IMR-90 (cell line): ENCODE results near the gene HS3ST6. TPM values are rescaled to one million over a fixed set of nuclear protein-coding genes. Genes with fewer than 3 reads are reported as not detected.

Source experiments
- ATAC-seq: fragments of 200-7000 bp; cut with Tn5 transposase; 2 replicates; pipeline ENCODE4 v1.9.1; 2020; ENCODE audit warnings: low read depth, mild to moderate bottlenecking, moderate library complexity
- BruUV-seq: library from RNA; stranded (reverse); fragments of 400-500 nt; replicated peaks from 2 replicates; lab custom pipeline; 2021; lab: Mats Ljungman, UMichigan
- CTCF ChIA-PET: fragments of 300-600 bp; formaldehyde crosslinking; extraction: SDS; loops from one replicate; lab custom pipeline; 2021; ENCODE audit warnings: antibody characterized with exemption; lab: Yijun Ruan, JAX
- POLR2A ChIA-PET: fragments of 300-600 bp; sonication (Branson Sonifier 250); formaldehyde crosslinking; loops from one replicate; lab custom pipeline; 2022; ENCODE audit warnings: antibody characterized with exemption; ENCODE audit not compliant: unreplicated experiment; lab: Charles Lee
- DNase-seq: peaks from one replicate; pipeline ENCODE4 v3.0.0; 2013
- H2AFZ ChIP-seq: replicated peaks from 2 replicates; pipeline ENCODE3; 2013; ENCODE audit warnings: low read length, mild to moderate bottlenecking; ENCODE audit not compliant: poor library complexity
- H2AK5ac ChIP-seq: 2 replicates; pipeline ENCODE4 v1.6.1; 2013; ENCODE audit warnings: low read depth, low read length, inconsistent platforms
- H2AK9ac ChIP-seq: replicated peaks from 2 replicates; pipeline ENCODE3; 2013; ENCODE audit warnings: mild to moderate bottlenecking, low read depth, low read length, moderate library complexity; ENCODE audit not compliant: poor library complexity
- H2BK120ac ChIP-seq: 2 replicates; pipeline ENCODE4 v1.6.1; 2013; ENCODE audit warnings: low read depth, low read length, inconsistent platforms
- H2BK15ac ChIP-seq: 3 replicates; pipeline ENCODE4 v1.6.1; 2013; ENCODE audit warnings: low read depth, low read length, inconsistent platforms
- H2BK20ac ChIP-seq: 2 replicates; pipeline ENCODE4 v1.6.1; 2013; ENCODE audit warnings: low read depth, mild to moderate bottlenecking, inconsistent platforms, low read length, moderate library complexity
- H2BK5ac ChIP-seq: 2 replicates; pipeline ENCODE4 v1.6.1; 2013; ENCODE audit warnings: mild to moderate bottlenecking, low read depth, low read length, inconsistent platforms; ENCODE audit not compliant: poor library complexity, severe bottlenecking
- H3K14ac ChIP-seq: replicated peaks from 2 replicates; pipeline ENCODE4 v1.6.1; 2013; ENCODE audit warnings: low read depth, low read length, inconsistent platforms
- H3K18ac ChIP-seq: 2 replicates; pipeline ENCODE4 v1.6.1; 2013; ENCODE audit warnings: low read depth, low read length, control low read depth
- H3K23ac ChIP-seq: 2 replicates; pipeline ENCODE4 v1.6.1; 2013; ENCODE audit warnings: low read depth, low read length, inconsistent platforms
- H3K27ac ChIP-seq: 2 replicates; pipeline ENCODE4 v1.5.1; 2013; ENCODE audit warnings: mild to moderate bottlenecking, control low read depth, low read length; ENCODE audit not compliant: insufficient read depth
- H3K27me3 ChIP-seq: 2 replicates; pipeline ENCODE4 v1.6.1; 2013; ENCODE audit warnings: low read length; ENCODE audit not compliant: control insufficient read depth, insufficient read depth
- H3K36me3 ChIP-seq: 2 replicates; pipeline ENCODE4 v1.6.1; 2013; ENCODE audit warnings: low read length, mixed read lengths; ENCODE audit not compliant: control insufficient read depth, insufficient read depth
- H3K4ac ChIP-seq: 2 replicates; pipeline ENCODE4 v1.6.1; 2013; ENCODE audit warnings: low read depth, low read length, inconsistent platforms
- H3K4me1 ChIP-seq: 2 replicates; pipeline ENCODE4 v1.6.1; 2013; ENCODE audit warnings: low read length, mixed read lengths; ENCODE audit not compliant: control insufficient read depth, insufficient read depth
- H3K4me2 ChIP-seq: 2 replicates; pipeline ENCODE4 v1.6.1; 2013; ENCODE audit warnings: low read depth, mild to moderate bottlenecking, control low read depth, low read length, moderate library complexity
- H3K4me3 ChIP-seq: 2 replicates; pipeline ENCODE4 v1.5.1; 2013; ENCODE audit warnings: low read depth, mild to moderate bottlenecking, control low read depth, low read length, moderate library complexity; ENCODE audit not compliant: insufficient read depth
- H3K56ac ChIP-seq: 2 replicates; pipeline ENCODE4 v1.6.1; 2013; ENCODE audit warnings: low read length, inconsistent platforms; ENCODE audit not compliant: insufficient read depth; ENCODE audit errors: extremely low read depth
- H3K79me1 ChIP-seq, 2 experiments: 2 replicates each; pipeline ENCODE4 v1.6.1; 2013; ENCODE audit warnings: low read length in 2 of 2, inconsistent platforms in 1 of 2, low read depth in 1 of 2
- H3K9ac ChIP-seq: 2 replicates; pipeline ENCODE4 v1.6.1; 2013; ENCODE audit warnings: low read depth, low read length, control low read depth
- H3K9me1 ChIP-seq: 2 replicates; pipeline ENCODE4 v1.6.1; 2013; ENCODE audit warnings: low read length, inconsistent platforms; ENCODE audit not compliant: insufficient read depth
- H3K9me3 ChIP-seq: 2 replicates; pipeline ENCODE4 v1.6.1; 2013; ENCODE audit warnings: low read length; ENCODE audit not compliant: control insufficient read depth, insufficient read depth
- H4K20me1 ChIP-seq: 2 replicates; pipeline ENCODE4 v1.6.1; 2013; ENCODE audit warnings: low read length, inconsistent platforms; ENCODE audit not compliant: insufficient read depth
- H4K5ac ChIP-seq: 2 replicates; pipeline ENCODE4 v1.6.1; 2013; ENCODE audit warnings: mild to moderate bottlenecking, low read depth, low read length, control low read depth
- H4K8ac ChIP-seq, 2 experiments: 2 replicates each; pipeline ENCODE4 v1.6.1; 2013; ENCODE audit warnings: low read depth in 2 of 2, low read length in 2 of 2, control low read depth in 1 of 2, inconsistent platforms in 1 of 2
- H4K91ac ChIP-seq: 2 replicates; pipeline ENCODE4 v1.6.1; 2013; ENCODE audit warnings: low read depth, low read length, inconsistent platforms; ENCODE audit not compliant: insufficient read depth
- CHD1 ChIP-seq: IDR thresholded peaks from 2 replicates; pipeline ENCODE4 v1.6.1; 2012; ENCODE audit warnings: low read depth, low read length, improper control_type of control experiment
- NFE2L2 ChIP-seq: fragments of 150-350 bp; IDR thresholded peaks from 2 replicates; pipeline ENCODE4 v1.6.1; 2016; ENCODE audit warnings: low read depth, mild to moderate bottlenecking, low read length
- RAD21 ChIP-seq: IDR thresholded peaks from 2 replicates; pipeline ENCODE4 v1.6.1; 2012; ENCODE audit warnings: low read length, improper control_type of control experiment
- WGBS, 2 experiments: methylation state at CpG; one replicate each; pipeline versions ENCODE4 v1.1.5 to v1.1.7; 2013; ENCODE audit warnings: missing lambda C conversion rate in 2 of 2; ENCODE audit not compliant: insufficient read length in 1 of 2; ENCODE audit errors: extremely low coverage in 2 of 2; 5-methylcytosine and 5-hydroxymethylcytosine counted together
- dilution Hi-C: fragments of 300-500 bp; cut with HindIII; formaldehyde crosslinking; loops from one replicate; pipeline ENCODE4 v1.14.3; 2018; ENCODE audit warnings: low sequenced_read_pairs; ENCODE audit not compliant: unreplicated experiment
- in situ Hi-C: fragments of 300-500 bp; cut with MboI; formaldehyde crosslinking; loops from 3 replicates; pipeline ENCODE4 v1.14.3; 2019; ENCODE audit warnings: low sequenced_read_pairs, inconsistent platforms, mixed read lengths
- intact Hi-C: fragments of 100-400 bp; cut with micrococcal nuclease; formaldehyde crosslinking; loops from 2 replicates; pipeline ENCODE4 v1.10.0; 2022
- polyA plus RNA-seq, 3 experiments: library from polyadenylated mRNA; depleted of rRNA; stranded (reverse); fragments of >200 nt; gene quantifications; 2 replicates each; pipeline ENCODE4 v1.2.3, GENCODE V29; 2012; ENCODE audit warnings: low replicate concordance in 1 of 3
- total RNA-seq: library from RNA; depleted of rRNA; stranded (reverse); fragments of >200 nt; gene quantifications from 2 replicates; pipeline ENCODE4 v1.2.3, GENCODE V29; 2012
- TF ChIP-seq, protein P1 (sequence below): conservative IDR thresholded peaks from 2 replicates; pipeline ENCODE4 v1.5.1; 2012; ENCODE audit warnings: mild to moderate bottlenecking, low read depth, low read length, improper control_type of control experiment

Gene HS3ST6
- total and polyA plus RNA-seq, 2 of the 4 experiments (the other 2 are of a cell fraction): not detected

DNA sequence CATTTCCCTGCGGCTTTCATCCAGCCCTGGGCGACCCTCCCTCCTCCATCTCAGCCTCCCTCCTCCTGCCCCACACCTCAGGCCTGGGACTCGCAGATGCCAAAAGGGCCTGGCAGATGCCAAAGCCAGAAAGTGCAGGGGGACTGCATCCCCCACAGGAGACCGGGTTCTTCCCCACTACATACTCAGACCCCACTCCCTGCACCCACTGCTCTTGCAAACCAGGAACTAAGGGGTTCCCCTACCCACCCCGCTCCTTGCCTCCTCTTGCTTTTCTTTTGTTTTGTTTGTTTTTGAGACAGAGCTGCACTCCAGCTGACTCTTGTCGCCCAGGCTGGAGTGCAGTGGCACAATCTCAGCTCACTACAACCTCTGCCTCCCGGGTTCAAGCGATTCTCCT is 3.2 kb downstream of the HS3ST6 start (continued):
- TF ChIP-seq, protein P1, sequence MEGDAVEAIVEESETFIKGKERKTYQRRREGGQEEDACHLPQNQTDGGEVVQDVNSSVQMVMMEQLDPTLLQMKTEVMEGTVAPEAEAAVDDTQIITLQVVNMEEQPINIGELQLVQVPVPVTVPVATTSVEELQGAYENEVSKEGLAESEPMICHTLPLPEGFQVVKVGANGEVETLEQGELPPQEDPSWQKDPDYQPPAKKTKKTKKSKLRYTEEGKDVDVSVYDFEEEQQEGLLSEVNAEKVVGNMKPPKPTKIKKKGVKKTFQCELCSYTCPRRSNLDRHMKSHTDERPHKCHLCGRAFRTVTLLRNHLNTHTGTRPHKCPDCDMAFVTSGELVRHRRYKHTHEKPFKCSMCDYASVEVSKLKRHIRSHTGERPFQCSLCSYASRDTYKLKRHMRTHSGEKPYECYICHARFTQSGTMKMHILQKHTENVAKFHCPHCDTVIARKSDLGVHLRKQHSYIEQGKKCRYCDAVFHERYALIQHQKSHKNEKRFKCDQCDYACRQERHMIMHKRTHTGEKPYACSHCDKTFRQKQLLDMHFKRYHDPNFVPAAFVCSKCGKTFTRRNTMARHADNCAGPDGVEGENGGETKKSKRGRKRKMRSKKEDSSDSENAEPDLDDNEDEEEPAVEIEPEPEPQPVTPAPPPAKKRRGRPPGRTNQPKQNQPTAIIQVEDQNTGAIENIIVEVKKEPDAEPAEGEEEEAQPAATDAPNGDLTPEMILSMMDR: no peak

DNA sequence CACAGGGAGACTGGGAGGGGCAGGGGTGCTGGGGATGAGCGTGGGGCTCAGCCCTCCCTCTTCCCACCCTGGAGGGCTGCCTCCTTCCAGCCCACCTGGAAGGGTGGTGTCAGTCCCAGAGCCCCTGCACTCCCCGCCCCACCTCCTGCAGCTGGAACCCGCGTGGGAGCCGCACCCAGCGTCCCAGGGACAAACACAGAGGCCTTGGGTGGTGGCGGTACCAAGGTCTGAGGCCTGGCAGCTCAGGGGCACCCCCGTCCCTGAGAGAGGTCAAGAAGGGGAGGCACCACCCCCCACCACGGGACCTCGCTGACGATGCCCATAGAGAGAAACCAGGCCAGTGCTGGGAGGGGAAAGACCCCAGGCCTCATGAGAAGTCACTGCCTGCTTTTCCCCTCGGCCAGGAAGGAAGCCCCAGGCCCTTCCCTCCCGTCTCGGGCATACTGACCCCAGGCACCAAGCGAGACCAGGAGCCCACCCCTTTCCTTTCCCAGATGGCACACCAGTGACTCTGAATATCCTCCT is 4.1 kb downstream of the HS3ST6 start:
- no peaks in the 10 kb centered on the region for H3K79me1 ChIP-seq
- H3K18ac ChIP-seq: no peak overlapping the region
- H2AK9ac ChIP-seq: no peak overlapping the region
- POLR2A ChIA-PET: no interaction called here
- no peak overlapping the region for H3K23ac ChIP-seq
- H4K5ac ChIP-seq: no peak overlapping the region
- dilution Hi-C loops (no loop called here), intact Hi-C loops (no loop called here), in situ Hi-C loops (no loop called here)
- H2BK5ac ChIP-seq: no peak overlapping the region
- no peak overlapping the region for H2BK20ac ChIP-seq
- H4K20me1 ChIP-seq: no peaks in the 10 kb centered on the region
- peaks cover 64% of the 10 kb centered on the region for H3K27me3 ChIP-seq
- H2AFZ ChIP-seq: peak overlapping the region; percentile 6
- H3K14ac ChIP-seq: no peak overlapping the region
- H3K4me3 ChIP-seq: no peak overlapping the region
- H3K4me1 ChIP-seq: no peaks in the 10 kb centered on the region
- H3K36me3 ChIP-seq: no peaks in the 10 kb centered on the region
- H3K4me2 ChIP-seq: no peak overlapping the region
- H2AK5ac ChIP-seq: no peak overlapping the region
- no peak overlapping the region for H4K91ac ChIP-seq
- DNase-seq: no peak
- WGBS, 2 experiments: 37% methylated on average over 5 of the region's 15 CpGs; no CpG with 5 or more reads in 1 of the 2 experiments
- H4K8ac ChIP-seq: no peak overlapping the region
- H3K9me1 ChIP-seq: no peaks in the 10 kb centered on the region
- BruUV-seq: no TSS peak
- H3K27ac ChIP-seq: no peak overlapping the region
- no peak for TF ChIP-seq RAD21
- no peak for TF ChIP-seq CHD1
- TF ChIP-seq NFE2L2: no peak
- no peak overlapping the region for H3K4ac ChIP-seq
- no peak overlapping the region for H2BK15ac ChIP-seq
- no peaks in the 10 kb centered on the region for H3K9me3 ChIP-seq
- no peak overlapping the region for H2BK120ac ChIP-seq
- no peak overlapping the region for H3K9ac ChIP-seq
- CTCF ChIA-PET: no interaction called here
- no peak for ATAC-seq
- H3K56ac ChIP-seq: no peak overlapping the region
